BLaER1 treated with 17β-estradiol and CSF1 and Interleukin-3, amounts not matched to agents 10 nM and 100 nM (cell line): ENCODE results near the gene FOXP1.

Experiments
- H3K27ac ChIP-seq, 11 experiments: shearing (Covaris generic); formaldehyde crosslinking; 2 replicates each; pipeline ENCODE4 v1.8.1; 2022
- H3K27me3 ChIP-seq, 11 experiments: shearing (Covaris generic); formaldehyde crosslinking; 2 replicates each; pipeline ENCODE4 v1.8.1; 2022
- H3K36me3 ChIP-seq, 11 experiments: shearing (Covaris generic); formaldehyde crosslinking; 2 replicates each; pipeline ENCODE4 v1.8.1; 2022
- H3K4me1 ChIP-seq, 10 experiments: shearing (Covaris generic); formaldehyde crosslinking; 2 replicates each; pipeline ENCODE4 v1.8.1; 2022
- H3K4me2 ChIP-seq, 11 experiments: shearing (Covaris generic); formaldehyde crosslinking; 2 replicates each; pipeline ENCODE4 v1.8.1; 2022
- H3K4me3 ChIP-seq, 10 experiments: shearing (Covaris generic); formaldehyde crosslinking; 2 replicates each; pipeline ENCODE4 v1.8.1; 2022
- H3K9ac ChIP-seq, 11 experiments: shearing (Covaris generic); formaldehyde crosslinking; 2 replicates each; pipeline ENCODE4 v1.8.1; 2022
- H3K9me3 ChIP-seq, 11 experiments: shearing (Covaris generic); formaldehyde crosslinking; replicated peaks in 1 of 11; 2 replicates each; pipeline ENCODE4 v1.8.1; 2022
- H4K20me1 ChIP-seq, 11 experiments: shearing (Covaris generic); formaldehyde crosslinking; 2 replicates each; pipeline ENCODE4 v1.8.1; 2022
- Cebpa-rat ChIP-seq, 11 experiments: shearing (Covaris generic); IDR thresholded peaks; 2 replicates each; pipeline ENCODE4 v1.8.1; 2022

The FOXP1 gene

DNA sequence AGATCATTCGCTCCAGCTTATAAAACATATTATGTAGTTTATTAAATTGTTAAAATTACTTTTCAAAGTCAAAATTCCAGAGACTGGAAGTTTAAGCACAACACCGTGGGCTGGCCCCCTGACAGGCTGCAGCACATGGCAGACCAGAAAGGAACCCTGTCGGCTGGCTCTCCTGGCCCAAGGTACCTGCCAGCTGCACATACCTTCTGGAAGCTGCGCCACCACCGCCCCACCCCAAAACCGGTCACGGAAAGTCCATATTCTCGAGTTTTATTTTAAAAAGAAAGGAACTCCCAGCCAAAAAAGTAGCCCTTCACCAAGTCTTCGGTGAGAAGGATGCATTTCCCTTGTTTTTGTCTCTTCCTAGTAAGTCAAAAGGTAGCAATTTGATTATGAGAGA is 94.6 kb downstream of the FOXP1 start:
- no peak overlapping the region for H3K4me3 ChIP-seq
- H3K27ac ChIP-seq, result no peak overlapping the region
- H3K4me2 ChIP-seq, result no peak overlapping the region
- H4K20me1 ChIP-seq, result no peaks in the 10 kb centered on the region
- H3K27me3 ChIP-seq, result no peaks in the 10 kb centered on the region
- H3K36me3 ChIP-seq, result peaks cover 0 to 20% (median 0%) of the 10 kb centered on the region in 11 experiments; a peak in 6 of 22 replicates
- H3K9ac ChIP-seq, result no peak overlapping the region
- peaks cover 0 to 13% (median 7%) of the 10 kb centered on the region in 11 experiments; a peak in 18 of 22 replicates for H3K9me3 ChIP-seq
- H3K4me1 ChIP-seq, result no peaks in the 10 kb centered on the region
- TF ChIP-seq Cebpa-rat (IDR thresholded peaks at IDR 0.05), result no peak

DNA sequence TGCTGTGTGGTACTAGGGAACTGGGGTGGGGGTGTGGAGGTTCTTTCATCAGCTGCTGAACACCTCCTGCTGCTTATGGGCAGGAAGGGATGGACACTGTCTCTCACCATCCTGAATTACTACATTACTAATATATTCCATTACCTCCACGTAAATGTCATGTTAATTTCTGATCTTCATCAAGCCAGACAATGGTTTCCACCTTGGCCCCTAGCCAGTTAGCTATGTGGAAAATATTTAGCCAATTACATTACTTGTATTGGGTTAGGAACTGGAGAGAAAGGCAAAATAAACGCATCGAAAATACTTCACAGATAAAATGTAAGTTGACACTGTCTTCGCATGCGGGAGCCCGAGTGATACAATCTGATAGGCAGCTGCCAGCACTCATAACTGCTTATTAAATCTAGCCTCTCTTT is 95.1 kb downstream of the FOXP1 start:
- Histone ChIP-seq H3K27me3 (no peaks in the 10 kb centered on the region), H3K27ac (no peak overlapping the region), H3K4me3 (no peak overlapping the region), H3K9ac (no peak overlapping the region), H4K20me1 (no peaks in the 10 kb centered on the region), H3K4me1 (no peaks in the 10 kb centered on the region), H3K9me3 (peaks cover 0 to 13% (median 7%) of the 10 kb centered on the region in 11 experiments; a peak in 18 of 22 replicates), H3K36me3 (peaks cover 0 to 20% (median 0%) of the 10 kb centered on the region in 11 experiments; a peak in 6 of 22 replicates), H3K4me2 (no peak overlapping the region)
- no peak for TF ChIP-seq Cebpa-rat (IDR thresholded peaks at IDR 0.05)

DNA sequence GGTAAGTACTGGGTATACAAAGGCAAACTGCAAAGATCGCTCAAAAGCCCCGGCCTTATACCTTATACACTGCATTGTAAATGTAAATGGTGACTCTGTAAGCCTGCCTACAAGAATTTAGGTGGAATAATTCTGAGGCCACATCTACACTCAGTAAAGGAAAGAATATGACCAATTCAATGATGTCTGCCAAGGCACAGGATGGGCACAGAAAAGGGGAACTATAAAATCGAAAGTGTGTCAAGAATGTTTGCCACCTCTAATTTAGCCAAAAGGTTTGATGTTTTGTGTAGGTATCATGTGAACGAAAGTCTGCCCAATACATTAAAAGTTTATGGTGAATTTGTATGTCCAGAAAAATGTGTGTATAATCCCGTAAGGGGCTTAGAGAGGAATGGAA is 96.1 kb downstream of the FOXP1 start:
- no peak for TF ChIP-seq Cebpa-rat (IDR thresholded peaks at IDR 0.05)
- H3K4me2 ChIP-seq, result no peak overlapping the region
- no peak overlapping the region for H3K9ac ChIP-seq
- H4K20me1 ChIP-seq, result no peaks in the 10 kb centered on the region
- H3K36me3 ChIP-seq, result peaks cover 0 to 17% (median 0%) of the 10 kb centered on the region in 11 experiments; a peak in 6 of 22 replicates
- H3K27me3 ChIP-seq, result no peaks in the 10 kb centered on the region
- H3K27ac ChIP-seq, result no peak overlapping the region
- H3K4me1 ChIP-seq, result no peaks in the 10 kb centered on the region
- H3K9me3 ChIP-seq, result peaks cover 0 to 13% (median 7%) of the 10 kb centered on the region in 11 experiments; a peak in 18 of 22 replicates
- no peak overlapping the region for H3K4me3 ChIP-seq

DNA sequence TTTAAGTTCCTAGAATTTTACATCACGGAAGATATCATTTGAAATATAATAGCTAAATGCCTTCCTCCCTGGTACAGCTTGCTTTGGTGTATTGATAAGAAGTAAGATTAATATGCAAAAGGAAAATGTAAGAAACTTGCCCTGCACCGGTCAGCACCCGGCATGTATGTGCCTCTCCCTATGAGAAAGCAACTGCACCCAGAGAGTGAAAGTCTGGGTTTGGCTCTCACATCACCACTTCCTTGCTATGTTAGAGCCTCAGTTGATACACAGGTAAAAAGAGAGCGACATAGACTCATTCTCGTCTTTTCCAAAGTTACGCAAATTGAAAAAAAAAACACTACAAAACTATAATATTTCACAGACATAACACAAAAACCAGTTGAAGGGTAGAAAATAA is 96.7 kb downstream of the FOXP1 start:
- peaks cover 0 to 13% (median 7%) of the 10 kb centered on the region in 11 experiments; a peak in 18 of 22 replicates for H3K9me3 ChIP-seq
- H4K20me1 ChIP-seq, result no peaks in the 10 kb centered on the region
- TF ChIP-seq Cebpa-rat (IDR thresholded peaks at IDR 0.05), result no peak
- H3K4me2 ChIP-seq, result no peak overlapping the region
- no peaks in the 10 kb centered on the region for H3K27me3 ChIP-seq
- H3K4me1 ChIP-seq, result no peaks in the 10 kb centered on the region
- peaks cover 0 to 11% (median 0%) of the 10 kb centered on the region in 11 experiments; a peak in 6 of 22 replicates for H3K36me3 ChIP-seq
- H3K27ac ChIP-seq, result no peak overlapping the region
- no peak overlapping the region for H3K4me3 ChIP-seq
- no peak overlapping the region for H3K9ac ChIP-seq

DNA sequence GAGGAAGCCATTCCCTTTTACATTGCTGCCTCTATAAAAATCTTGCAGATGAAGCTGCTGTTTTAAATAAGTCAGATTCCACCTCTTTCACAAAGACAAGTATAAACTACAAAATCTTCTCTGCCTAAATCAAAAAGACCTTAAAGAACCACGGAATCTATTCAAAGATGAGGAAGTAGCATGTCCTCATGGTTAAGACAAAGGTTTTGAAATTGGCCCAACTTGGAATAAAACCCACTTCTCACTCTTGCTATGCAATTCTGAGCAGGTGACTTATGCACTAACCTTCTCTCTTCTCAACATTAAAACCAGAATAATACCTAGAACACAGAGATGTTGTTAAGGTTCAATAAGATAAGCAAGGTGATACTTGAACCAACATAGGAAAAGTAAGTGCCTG is 97.6 kb downstream of the FOXP1 start:
- H3K27me3 ChIP-seq, result no peaks in the 10 kb centered on the region
- H3K36me3 ChIP-seq, result peaks cover 0 to 3% (median 0%) of the 10 kb centered on the region in 11 experiments; a peak in 3 of 22 replicates
- no peaks in the 10 kb centered on the region for H4K20me1 ChIP-seq
- H3K9me3 ChIP-seq, result peaks cover 0 to 7% (median 2%) of the 10 kb centered on the region in 11 experiments; a peak in 14 of 22 replicates
- no peak overlapping the region for H3K4me3 ChIP-seq
- no peaks in the 10 kb centered on the region for H3K4me1 ChIP-seq
- H3K27ac ChIP-seq, result no peak overlapping the region
- no peak overlapping the region for H3K4me2 ChIP-seq
- no peak for TF ChIP-seq Cebpa-rat (IDR thresholded peaks at IDR 0.05)
- H3K9ac ChIP-seq, result no peak overlapping the region

DNA sequence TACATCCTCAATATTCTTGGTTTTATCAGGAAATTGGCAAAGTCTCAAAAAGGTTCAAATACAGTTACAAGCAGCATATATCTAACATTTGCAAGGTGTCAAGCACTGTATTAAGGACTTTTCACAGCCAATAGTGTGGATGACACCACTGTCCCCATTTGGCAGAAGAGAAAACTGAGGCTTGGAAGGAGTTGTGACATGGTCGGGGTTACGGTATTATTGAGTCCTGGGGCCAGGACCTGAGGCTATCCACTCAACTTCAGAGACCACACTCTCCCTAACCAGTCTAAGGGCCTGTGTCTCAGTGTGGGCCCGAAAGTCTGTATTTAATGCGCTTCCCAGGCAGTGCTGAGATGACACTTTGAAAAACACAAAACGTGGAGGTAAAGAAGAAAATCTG is 99.1 kb downstream of the FOXP1 start:
- no peak overlapping the region for H3K9ac ChIP-seq
- no peaks in the 10 kb centered on the region for H4K20me1 ChIP-seq
- H3K4me3 ChIP-seq, result no peak overlapping the region
- no peaks in the 10 kb centered on the region for H3K27me3 ChIP-seq
- no peaks in the 10 kb centered on the region for H3K4me1 ChIP-seq
- no peaks in the 10 kb centered on the region for H3K36me3 ChIP-seq
- TF ChIP-seq Cebpa-rat (IDR thresholded peaks at IDR 0.05), result no peak
- no peak overlapping the region for H3K27ac ChIP-seq
- no peak overlapping the region for H3K4me2 ChIP-seq
- no peaks in the 10 kb centered on the region for H3K9me3 ChIP-seq

DNA sequence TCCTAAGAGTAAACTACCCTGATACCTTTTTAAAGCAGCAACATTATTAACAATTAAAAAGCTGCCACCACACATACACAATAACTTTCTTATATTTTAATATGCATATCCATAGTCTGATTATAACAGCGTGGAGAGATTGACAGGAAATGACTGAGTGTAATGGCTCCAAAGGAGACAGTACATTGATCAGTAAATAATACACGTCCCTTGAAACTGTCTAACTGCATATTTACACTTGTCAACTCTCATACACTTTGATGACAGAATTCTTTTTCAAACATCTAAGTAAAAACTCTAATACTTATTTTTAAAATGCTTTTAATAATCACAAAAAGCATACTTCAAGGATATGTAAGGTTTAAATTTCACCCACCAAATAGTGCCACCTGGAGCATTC is 99.5 kb downstream of the FOXP1 start:
- no peak overlapping the region for H3K9ac ChIP-seq

DNA sequence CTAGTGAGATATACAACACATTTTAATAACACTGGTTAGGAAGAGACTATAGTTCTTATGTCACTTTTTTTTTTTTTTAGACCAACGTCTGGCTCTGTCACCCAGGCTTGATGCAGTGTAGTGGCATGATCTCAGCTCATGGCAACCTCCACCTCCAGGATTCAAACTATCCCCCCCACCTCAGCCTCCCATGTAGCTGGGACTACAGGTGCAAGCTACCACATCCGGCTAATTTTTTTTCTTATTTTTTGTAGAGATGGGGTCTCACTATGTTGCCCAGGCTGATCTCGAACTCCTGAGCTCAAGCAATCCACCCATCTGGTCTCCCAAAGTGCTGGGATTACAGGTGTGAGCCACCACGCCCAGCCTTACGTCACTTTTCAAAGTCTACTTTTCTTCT is 100.8 kb downstream of the FOXP1 start:
- Histone ChIP-seq H3K27me3 (no peaks in the 10 kb centered on the region), H3K36me3 (no peaks in the 10 kb centered on the region), H3K9me3 (no peaks in the 10 kb centered on the region), H3K4me2 (no peak overlapping the region), H3K4me3 (no peak overlapping the region), H3K27ac (no peak overlapping the region), H3K4me1 (no peaks in the 10 kb centered on the region), H4K20me1 (no peaks in the 10 kb centered on the region), H3K9ac (no peak overlapping the region)
- no peak for TF ChIP-seq Cebpa-rat (IDR thresholded peaks at IDR 0.05)

More for the DNA sequence above, 99.5 kb downstream of the FOXP1 start:
- Histone ChIP-seq H3K4me1 (no peaks in the 10 kb centered on the region), H3K9me3 (no peaks in the 10 kb centered on the region), H3K27ac (no peak overlapping the region), H3K27me3 (no peaks in the 10 kb centered on the region), H4K20me1 (no peaks in the 10 kb centered on the region), H3K36me3 (no peaks in the 10 kb centered on the region), H3K4me2 (no peak overlapping the region), H3K4me3 (no peak overlapping the region)
- no peak for TF ChIP-seq Cebpa-rat (IDR thresholded peaks at IDR 0.05)

DNA sequence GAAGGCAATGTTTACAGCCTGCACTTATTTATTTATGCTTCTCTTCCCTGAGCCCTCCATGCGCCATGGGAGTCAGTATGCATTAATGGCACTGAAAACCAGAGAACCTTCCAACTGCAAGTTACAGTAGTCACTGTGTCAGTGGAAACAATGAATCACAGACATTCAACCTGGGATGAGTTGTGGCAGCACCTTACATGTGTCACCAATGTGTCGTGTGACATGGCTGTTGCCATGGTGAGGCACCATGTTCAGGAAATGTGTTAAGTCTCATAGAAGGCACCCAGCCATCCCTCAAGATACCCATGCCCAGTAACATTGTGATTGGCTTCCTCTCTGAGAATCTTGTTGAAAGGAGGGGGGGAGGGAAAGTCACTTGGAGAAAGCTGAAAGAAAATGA is 105.0 kb downstream of the FOXP1 start:
- H3K27me3 ChIP-seq, result no peaks in the 10 kb centered on the region
- peaks cover 5 to 25% (median 14%) of the 10 kb centered on the region in 11 experiments; a peak in 17 of 22 replicates for H3K9me3 ChIP-seq
- H3K9ac ChIP-seq, result no peak overlapping the region
- TF ChIP-seq Cebpa-rat (IDR thresholded peaks at IDR 0.05), result no peak
- no peaks in the 10 kb centered on the region for H3K36me3 ChIP-seq
- H4K20me1 ChIP-seq, result no peaks in the 10 kb centered on the region
- no peaks in the 10 kb centered on the region for H3K4me1 ChIP-seq
- H3K27ac ChIP-seq, result no peak overlapping the region
- no peak overlapping the region for H3K4me3 ChIP-seq
- H3K4me2 ChIP-seq, result no peak overlapping the region

DNA sequence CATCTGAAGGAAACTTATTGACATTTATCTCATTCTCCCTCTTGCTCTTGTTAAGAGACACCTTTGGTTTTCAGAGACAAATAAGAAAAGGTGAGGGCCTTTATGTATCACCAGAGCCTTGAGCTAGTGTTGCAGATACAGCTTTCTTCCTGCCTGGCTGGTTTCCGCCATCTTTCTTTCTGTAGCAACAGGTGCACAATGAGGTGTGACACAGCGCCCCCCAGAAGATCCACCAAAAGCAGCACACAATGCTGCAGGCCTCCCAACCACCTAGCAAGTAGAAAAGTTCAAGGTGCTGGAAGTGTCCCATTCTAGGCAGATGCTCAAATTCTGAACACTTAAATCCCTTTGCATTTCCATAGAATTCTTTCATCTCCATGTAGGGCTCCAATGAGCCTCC is 106.6 kb downstream of the FOXP1 start:
- Histone ChIP-seq H3K4me1 (no peaks in the 10 kb centered on the region), H3K9me3 (peaks cover 5 to 37% (median 22%) of the 10 kb centered on the region in 11 experiments; a peak in 21 of 22 replicates)
- no peak for TF ChIP-seq Cebpa-rat (IDR thresholded peaks at IDR 0.05)

More for the DNA sequence above, 106.6 kb downstream of the FOXP1 start:
- H3K27ac ChIP-seq, result no peak overlapping the region
- no peaks in the 10 kb centered on the region for H3K27me3 ChIP-seq
- no peak overlapping the region for H3K9ac ChIP-seq
- H3K36me3 ChIP-seq, result no peaks in the 10 kb centered on the region
- H3K4me3 ChIP-seq, result no peak overlapping the region
- no peak overlapping the region for H3K4me2 ChIP-seq
- H4K20me1 ChIP-seq, result no peaks in the 10 kb centered on the region
